Stimulated activated memory B cell treated with anti-CD40 and anti-IgM and Interleukin-4, amounts not matched to agents 10 μg/mL and 1 μg/mL and 100 μg/mL, for 72 hours (primary cell): ENCODE measurements around the gene OSBPL8.

Experiments
- ATAC-seq: fragments of 150-1000 bp; cut with Tn5 transposase; 2 replicates; pipeline ENCODE4 v1.10.0; 2021
- H3K27ac Mint-ChIP-seq: one replicate; pipeline ENCODE4 v1.8.0; 2022; ENCODE audit warnings: mild to moderate bottlenecking, mixed read lengths
- H3K27me3 Mint-ChIP-seq: one replicate; pipeline ENCODE4 v1.8.0; 2022; ENCODE audit warnings: mixed read lengths
- H3K36me3 Mint-ChIP-seq: one replicate; pipeline ENCODE4 v1.8.0; 2022; ENCODE audit warnings: mixed read lengths
- H3K4me1 Mint-ChIP-seq: one replicate; pipeline ENCODE4 v1.8.0; 2022; ENCODE audit warnings: mixed read lengths
- H3K4me3 Mint-ChIP-seq: one replicate; pipeline ENCODE4 v1.8.0; 2022; ENCODE audit warnings: mild to moderate bottlenecking, moderate library complexity, mixed read lengths
- H3K9me3 Mint-ChIP-seq: one replicate; pipeline ENCODE4 v1.8.0; 2022; ENCODE audit warnings: mixed read lengths

The OSBPL8 gene

DNA sequence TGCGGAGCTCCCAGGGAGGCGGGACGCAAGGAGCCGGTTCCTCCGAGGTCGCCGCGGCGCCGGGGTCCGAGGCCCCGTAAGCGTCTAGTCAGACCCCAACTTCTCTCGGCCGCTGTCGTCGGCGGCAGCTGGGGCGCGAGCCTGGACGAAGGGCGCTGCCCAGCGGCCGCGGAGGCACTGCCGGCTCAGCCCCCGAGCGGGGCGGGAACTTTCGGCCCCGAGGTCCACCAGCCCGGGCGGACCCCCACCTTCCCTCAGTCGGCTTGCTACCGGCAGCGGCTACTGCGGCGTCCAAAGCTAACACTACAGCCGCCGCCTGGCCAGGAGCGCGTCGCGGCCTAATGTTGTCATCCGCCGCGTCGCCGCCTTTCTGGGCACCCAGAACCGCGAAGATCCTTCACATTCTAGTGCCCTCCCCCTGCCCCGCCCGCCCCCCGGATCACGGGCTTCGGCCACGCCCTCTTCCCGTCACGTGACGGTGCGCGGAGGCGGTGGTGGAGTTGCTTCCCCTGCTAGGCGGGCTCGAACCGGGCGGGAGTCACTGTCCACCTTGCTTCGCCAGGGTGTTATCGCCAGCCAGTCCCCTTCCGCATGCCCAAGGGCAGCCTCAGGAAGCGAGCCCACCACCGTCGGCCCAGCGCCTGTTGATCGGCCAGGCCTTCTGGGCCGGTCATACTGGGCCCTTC is at the start of gene OSBPL8:
TSS of gene OSBPL8 (minus strand) at position 372 of the 686 bp plus-strand sequence. CDS start 72,220 bp downstream, outside the sequence.
- Mint-ChIP-seq H3K27ac (peak within 1 kb of the TSS; percentile 98), H3K36me3 (peaks cover 11% of the 10 kb centered on the region), H3K9me3 (no peaks in the 10 kb centered on the region), H3K4me1 (peaks cover 23% of the 10 kb centered on the region), H3K27me3 (no peaks in the 10 kb centered on the region), H3K4me3 (peak within 1 kb of the TSS; percentile 98)
- peak; percentile 90 for ATAC-seq

- peaks cover 13% of the 10 kb centered on the region for H3K27me3 Mint-ChIP-seq
- H3K36me3 Mint-ChIP-seq: no peaks in the 10 kb centered on the region
- H3K4me1 Mint-ChIP-seq: no peaks in the 10 kb centered on the region
- no peak for ATAC-seq
- H3K9me3 Mint-ChIP-seq: no peaks in the 10 kb centered on the region
- no peak overlapping the region for H3K27ac Mint-ChIP-seq
- H3K4me3 Mint-ChIP-seq: no peak overlapping the region
Observed at GRCh38 chr12:76608070-76608469, 48.5 kb upstream of the OSBPL8 start.

- H3K27ac Mint-ChIP-seq: no peak overlapping the region
- H3K36me3 Mint-ChIP-seq: no peaks in the 10 kb centered on the region
- no peak for ATAC-seq
- no peaks in the 10 kb centered on the region for H3K4me1 Mint-ChIP-seq
- no peak overlapping the region for H3K4me3 Mint-ChIP-seq
- no peaks in the 10 kb centered on the region for H3K9me3 Mint-ChIP-seq
- H3K27me3 Mint-ChIP-seq: no peaks in the 10 kb centered on the region
Observed at GRCh38 chr12:76595056-76595455, 35.5 kb upstream of the OSBPL8 start.

DNA sequence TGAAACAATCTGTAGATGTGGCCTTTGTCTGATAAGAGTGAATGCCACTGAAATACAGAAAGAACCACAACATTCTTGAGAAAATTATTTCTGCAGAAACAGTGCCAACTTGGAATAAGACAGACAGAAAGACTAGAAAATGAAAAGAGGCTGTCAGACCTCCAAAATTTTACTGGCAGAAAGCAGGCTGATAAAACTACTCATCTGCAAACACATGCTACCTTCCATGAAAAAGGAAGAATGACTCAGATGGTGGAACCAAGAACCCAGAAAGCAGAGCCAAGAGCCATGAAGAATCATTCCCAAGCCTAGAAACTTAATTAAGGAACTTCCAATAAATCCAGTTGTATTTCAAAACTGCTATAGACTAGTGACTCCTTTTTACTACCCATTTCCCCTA is 31.9 kb upstream of the OSBPL8 start:
- Mint-ChIP-seq H3K27ac (no peak overlapping the region), H3K9me3 (no peaks in the 10 kb centered on the region), H3K27me3 (no peaks in the 10 kb centered on the region), H3K36me3 (no peaks in the 10 kb centered on the region), H3K4me3 (no peak overlapping the region), H3K4me1 (no peaks in the 10 kb centered on the region)
- ATAC-seq: no peak

DNA sequence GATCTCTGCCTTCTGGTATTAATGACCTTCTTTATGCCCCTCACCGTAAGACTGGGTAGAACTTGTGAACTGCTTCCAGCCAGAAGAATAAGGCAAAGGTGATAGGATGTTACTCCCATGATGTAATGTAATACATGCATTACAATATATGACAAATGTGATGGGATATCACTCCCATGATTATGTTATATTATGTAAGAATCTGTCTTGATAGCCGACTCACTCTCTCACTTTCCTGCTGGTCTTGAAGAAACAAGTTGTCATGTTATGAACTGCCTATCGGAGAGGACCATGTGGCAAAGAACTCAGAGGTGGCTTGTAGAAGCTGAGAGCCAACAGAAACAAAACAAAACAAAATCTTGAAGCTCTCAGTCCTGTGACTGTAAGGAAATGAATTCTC is 30.6 kb upstream of the OSBPL8 start:
- Mint-ChIP-seq H3K9me3 (no peaks in the 10 kb centered on the region), H3K4me3 (no peak overlapping the region), H3K27ac (no peak overlapping the region), H3K27me3 (no peaks in the 10 kb centered on the region), H3K4me1 (no peaks in the 10 kb centered on the region), H3K36me3 (no peaks in the 10 kb centered on the region)
- ATAC-seq: no peak

DNA sequence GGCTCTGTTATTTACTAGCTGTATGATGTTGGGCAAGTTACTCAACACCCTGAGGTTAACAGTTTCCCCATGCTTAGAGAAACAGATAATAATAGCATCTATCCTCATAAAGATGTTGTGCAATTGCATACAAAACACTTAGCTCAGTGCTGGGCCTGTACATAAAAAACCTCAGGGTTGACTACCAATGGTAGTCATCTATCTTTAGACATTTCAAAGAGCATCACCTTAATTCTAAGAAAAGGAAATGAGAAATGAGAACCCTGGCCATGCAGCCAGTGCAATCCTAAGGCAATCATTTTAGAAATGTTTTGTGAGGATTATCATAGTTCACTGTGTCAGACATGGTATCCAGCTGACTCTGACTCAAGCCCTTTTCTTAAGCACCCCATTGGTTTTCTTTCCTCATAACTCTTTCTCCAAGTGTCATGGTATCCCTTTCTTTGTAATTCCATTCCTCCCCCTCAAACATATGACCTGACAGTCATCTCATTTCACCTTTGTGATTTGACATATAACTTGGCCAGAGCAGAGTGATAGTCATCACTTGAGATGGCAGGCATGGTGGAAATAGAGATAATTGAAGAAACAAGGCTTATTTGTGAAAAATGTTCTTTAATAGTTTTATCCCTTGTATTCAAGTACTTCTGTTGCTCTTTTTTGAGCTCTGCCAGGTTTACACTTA is 29.5 kb upstream of the OSBPL8 start:
- H3K27ac Mint-ChIP-seq: no peak overlapping the region
- peak; percentile 45 for ATAC-seq
- H3K4me3 Mint-ChIP-seq: no peak overlapping the region
- no peaks in the 10 kb centered on the region for H3K27me3 Mint-ChIP-seq
- H3K9me3 Mint-ChIP-seq: no peaks in the 10 kb centered on the region
- no peaks in the 10 kb centered on the region for H3K36me3 Mint-ChIP-seq
- H3K4me1 Mint-ChIP-seq: no peaks in the 10 kb centered on the region

DNA sequence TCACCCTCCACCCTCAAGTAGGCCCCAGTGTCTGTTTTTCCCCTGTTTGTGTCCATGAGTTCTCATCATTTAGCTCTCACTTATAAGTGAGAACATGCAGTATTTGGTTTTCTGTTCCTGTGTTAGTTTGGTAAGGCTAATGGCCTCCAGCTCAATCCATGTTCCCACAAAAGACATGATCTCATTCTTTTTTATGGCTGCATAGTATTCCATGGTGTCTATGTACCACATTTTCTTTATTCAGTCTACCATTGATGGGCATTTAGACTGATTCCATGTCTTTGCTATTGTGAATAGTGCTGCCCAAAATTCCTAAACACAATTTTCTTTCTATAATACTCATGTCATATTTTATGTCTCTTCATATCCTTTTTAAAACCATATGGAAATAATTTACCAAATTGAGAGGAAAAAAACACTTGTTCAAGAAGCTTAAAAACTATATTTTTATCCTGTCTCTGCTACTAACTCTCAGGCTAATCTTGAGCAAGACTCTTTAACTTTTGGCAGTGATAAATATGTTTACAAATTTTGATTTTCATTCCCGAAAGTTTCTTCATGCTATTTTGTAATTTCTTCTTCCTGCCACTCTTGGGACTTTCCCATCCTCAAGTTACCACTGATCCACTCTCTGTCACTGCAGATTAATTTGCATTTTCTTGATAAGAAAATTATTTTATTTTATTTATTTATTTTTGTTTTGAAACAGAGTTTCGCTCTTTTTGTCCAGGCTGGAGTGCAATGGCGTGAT is 28.0 kb upstream of the OSBPL8 start:
- no peak overlapping the region for H3K4me3 Mint-ChIP-seq
- ATAC-seq: no peak
- H3K36me3 Mint-ChIP-seq: no peaks in the 10 kb centered on the region
- H3K9me3 Mint-ChIP-seq: no peaks in the 10 kb centered on the region
- H3K4me1 Mint-ChIP-seq: no peaks in the 10 kb centered on the region
- H3K27ac Mint-ChIP-seq: no peak overlapping the region
- H3K27me3 Mint-ChIP-seq: no peaks in the 10 kb centered on the region

DNA sequence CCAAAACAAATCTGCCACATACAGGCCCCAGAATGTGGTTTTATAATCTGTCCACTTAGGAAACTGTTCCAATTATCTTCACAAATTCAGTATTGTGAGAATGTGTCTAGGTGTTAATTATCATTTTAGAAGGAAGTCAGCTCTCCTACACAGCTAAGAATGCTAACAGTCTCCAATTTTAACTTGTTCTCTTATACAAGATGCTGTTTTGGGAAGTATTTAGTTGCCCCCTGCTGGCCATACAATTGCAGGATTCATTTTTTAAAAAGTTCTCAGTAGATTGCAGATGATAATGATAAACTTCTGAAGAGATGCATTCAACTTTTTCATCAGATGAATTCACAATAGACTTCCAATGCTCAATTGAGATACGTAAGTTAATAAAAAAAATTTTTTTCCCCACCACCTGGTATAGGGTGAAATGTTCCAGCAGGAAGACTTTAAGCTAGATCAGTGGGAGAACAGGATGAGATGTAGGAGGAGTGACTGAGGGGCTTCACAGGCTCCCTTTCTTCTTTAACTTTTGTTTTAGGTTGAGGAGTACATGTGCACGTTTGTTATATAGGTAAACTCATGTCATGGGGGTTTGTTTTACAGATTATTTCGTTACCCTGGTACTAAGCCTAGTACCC is 27.3 kb upstream of the OSBPL8 start:
- Mint-ChIP-seq H3K27ac (no peak overlapping the region), H3K4me1 (no peaks in the 10 kb centered on the region)

GRCh38 chr12:76583301-76583700 is 23.7 kb upstream of the OSBPL8 start:
- H3K27me3 Mint-ChIP-seq: no peaks in the 10 kb centered on the region
- H3K4me3 Mint-ChIP-seq: no peak overlapping the region
- no peaks in the 10 kb centered on the region for H3K4me1 Mint-ChIP-seq
- H3K27ac Mint-ChIP-seq: no peak overlapping the region
- H3K9me3 Mint-ChIP-seq: no peaks in the 10 kb centered on the region
- no peak for ATAC-seq
- H3K36me3 Mint-ChIP-seq: no peaks in the 10 kb centered on the region

More for the DNA sequence above, 27.3 kb upstream of the OSBPL8 start:
- Mint-ChIP-seq H3K4me3 (no peak overlapping the region), H3K9me3 (no peaks in the 10 kb centered on the region), H3K36me3 (no peaks in the 10 kb centered on the region), H3K27me3 (no peaks in the 10 kb centered on the region)
- no peak for ATAC-seq

- Mint-ChIP-seq H3K9me3 (peaks cover 4% of the 10 kb centered on the region), H3K27ac (no peak overlapping the region), H3K4me1 (peaks cover 12% of the 10 kb centered on the region), H3K27me3 (no peaks in the 10 kb centered on the region), H3K36me3 (peaks cover 7% of the 10 kb centered on the region), H3K4me3 (no peak overlapping the region)
- no peak for ATAC-seq
Observed at GRCh38 chr12:76573840-76574373, 14.3 kb upstream of the OSBPL8 start.

DNA sequence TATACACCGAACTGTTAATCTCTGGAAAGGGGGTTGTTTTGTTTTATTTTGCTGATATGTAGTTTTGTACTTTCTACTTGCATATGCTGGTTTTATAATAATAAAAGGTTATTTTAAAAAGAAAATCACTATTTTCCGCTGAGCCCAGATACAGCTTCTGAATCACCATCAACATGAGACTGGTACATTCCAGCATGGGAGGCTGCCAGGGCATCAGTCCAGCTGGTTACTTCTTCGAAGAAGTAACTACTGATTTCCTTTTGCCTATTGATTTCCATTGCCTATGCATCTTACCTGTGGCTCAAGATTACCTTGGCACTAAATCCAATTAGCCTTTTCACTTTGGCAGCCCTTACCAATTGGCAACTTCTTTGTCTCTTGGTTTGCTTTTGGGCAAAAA is 11.7 kb upstream of the OSBPL8 start:
- Mint-ChIP-seq H3K27ac (no peak overlapping the region), H3K27me3 (no peaks in the 10 kb centered on the region), H3K36me3 (peaks cover 7% of the 10 kb centered on the region), H3K4me3 (no peak overlapping the region), H3K4me1 (peaks cover 6% of the 10 kb centered on the region), H3K9me3 (peaks cover 4% of the 10 kb centered on the region)
- ATAC-seq: no peak

DNA sequence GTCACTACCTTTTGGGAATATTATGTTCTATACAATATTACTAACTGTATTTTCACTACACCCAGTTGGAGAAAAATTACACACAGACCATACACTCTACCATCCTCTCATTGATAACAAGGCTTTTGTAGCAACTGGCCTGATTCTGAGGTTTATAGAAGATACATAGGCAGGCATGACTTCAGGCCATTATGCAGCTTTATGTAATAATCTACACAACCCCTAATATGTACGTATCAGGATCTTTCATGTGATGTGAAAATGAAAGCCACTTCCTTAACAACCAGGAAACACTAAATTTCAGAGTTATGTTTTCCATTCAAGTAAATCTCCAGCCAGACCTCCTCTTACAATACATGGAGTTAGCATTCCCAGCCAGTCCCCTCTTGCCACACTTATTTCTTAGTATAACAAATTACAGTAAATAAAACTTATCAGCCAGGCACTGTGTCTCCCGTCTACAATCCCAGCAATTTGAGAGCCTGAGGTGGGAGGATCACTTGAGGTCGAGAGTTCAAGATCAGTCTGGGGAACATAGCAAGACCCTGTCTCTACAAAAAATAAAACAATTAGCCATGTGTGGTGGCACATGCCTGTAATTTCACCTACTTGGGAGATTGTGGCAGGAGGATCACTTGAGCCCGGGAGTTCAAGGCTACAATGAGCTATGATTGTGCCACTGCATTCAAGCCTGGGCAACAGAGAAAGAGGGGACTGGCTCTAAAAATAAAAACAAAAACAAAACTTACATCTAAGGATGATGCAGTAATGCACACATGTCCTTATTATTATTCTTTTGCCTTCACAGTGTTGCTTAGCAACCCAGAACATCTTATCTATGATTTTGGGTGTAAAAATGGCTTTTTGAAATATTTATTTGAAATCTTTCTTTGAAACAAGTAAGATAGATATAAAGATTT is 10.4 kb upstream of the OSBPL8 start:
- H3K4me3 Mint-ChIP-seq: no peak overlapping the region
- H3K4me1 Mint-ChIP-seq: peaks cover 6% of the 10 kb centered on the region
- H3K27me3 Mint-ChIP-seq: no peaks in the 10 kb centered on the region
- ATAC-seq: no peak
- H3K27ac Mint-ChIP-seq: no peak overlapping the region
- H3K36me3 Mint-ChIP-seq: peaks cover 7% of the 10 kb centered on the region
- peaks cover 4% of the 10 kb centered on the region for H3K9me3 Mint-ChIP-seq

DNA sequence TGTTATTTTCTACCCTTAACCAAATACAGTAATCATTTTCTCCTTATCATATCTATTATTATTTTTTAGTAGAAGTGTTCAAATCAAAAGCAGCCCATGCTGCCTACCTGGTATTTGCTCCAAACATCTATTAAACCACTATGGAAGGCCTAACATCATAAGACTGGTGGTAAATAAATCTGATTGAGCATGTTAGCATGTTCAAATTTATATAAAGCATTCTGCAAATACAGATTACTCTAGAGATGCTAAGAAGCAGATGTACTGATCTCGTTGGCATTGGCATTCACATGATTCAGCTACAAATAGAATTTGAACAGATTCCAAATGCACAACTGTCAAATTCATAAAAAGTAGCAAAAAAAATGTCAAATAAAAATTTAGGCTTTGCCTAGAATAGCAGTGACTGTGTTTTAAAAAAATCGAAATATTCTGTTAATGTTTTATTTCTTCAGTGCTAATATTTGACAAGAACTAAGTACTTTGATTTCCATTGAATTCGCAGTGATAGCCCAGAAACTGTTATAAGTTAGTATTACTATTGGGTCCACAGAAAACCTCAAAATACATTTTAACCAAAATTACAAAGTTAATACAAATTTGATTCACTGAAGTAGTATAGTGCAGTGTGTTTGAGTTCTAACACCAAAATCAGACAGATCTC is 9.4 kb upstream of the OSBPL8 start:
- Mint-ChIP-seq H3K4me3 (no peak overlapping the region), H3K27ac (no peak overlapping the region), H3K27me3 (no peaks in the 10 kb centered on the region), H3K9me3 (no peaks in the 10 kb centered on the region), H3K36me3 (peaks cover under 1% of the 10 kb centered on the region), H3K4me1 (peaks cover 6% of the 10 kb centered on the region)
- no peak for ATAC-seq

- H3K4me3 Mint-ChIP-seq: no peak overlapping the region
- no peak for ATAC-seq
- H3K27ac Mint-ChIP-seq: no peak overlapping the region
- no peaks in the 10 kb centered on the region for H3K27me3 Mint-ChIP-seq
- H3K4me1 Mint-ChIP-seq: peaks cover 6% of the 10 kb centered on the region
- no peaks in the 10 kb centered on the region for H3K9me3 Mint-ChIP-seq
- no peaks in the 10 kb centered on the region for H3K36me3 Mint-ChIP-seq
Observed at GRCh38 chr12:76568130-76568529, 8.6 kb upstream of the OSBPL8 start.
